ENCODE results near the gene GCNT2. TPM values are rescaled to one million over a fixed set of nuclear protein-coding genes. Genes with fewer than 3 reads are reported as not detected.

Gene GCNT2
- total RNA-seq, 1 donor from 2014 or later: 21.2 TPM

DNA sequence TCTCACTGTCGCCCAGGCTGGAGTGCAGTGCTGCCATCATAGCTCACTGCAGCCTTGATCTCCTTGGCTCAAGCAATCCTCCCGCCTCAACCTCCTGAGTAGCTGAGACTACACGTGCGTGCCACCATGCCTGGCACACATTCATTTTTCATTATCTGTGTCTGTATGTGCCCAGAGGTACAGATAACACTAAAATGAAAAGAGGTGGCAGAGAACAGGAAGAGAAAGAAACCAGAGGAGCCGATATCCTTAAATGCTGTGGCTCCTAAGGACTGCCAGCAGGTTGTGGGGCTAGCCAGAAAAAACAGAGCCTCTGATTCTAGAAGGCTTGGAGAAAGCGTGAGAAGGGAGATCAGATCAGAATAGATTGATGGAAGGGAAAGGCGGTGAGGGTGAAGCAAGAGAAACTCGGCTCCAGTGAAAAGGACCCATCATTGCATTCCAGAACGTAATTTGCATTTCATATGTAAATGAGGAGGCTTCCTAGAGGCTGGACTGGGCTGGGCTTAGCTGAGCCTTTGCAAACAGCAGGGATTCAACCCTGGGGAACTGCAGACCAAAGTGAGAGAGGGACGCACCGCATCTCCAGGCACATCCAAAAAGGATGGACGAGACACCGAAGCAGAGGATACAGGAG, 64.2 kb downstream of the GCNT2 start:
- TF ChIP-seq CTCF (conservative IDR thresholded peaks at IDR 0.05): no peak
- Mint-ChIP-seq H3K27ac (peak overlapping the region; percentile 77), H3K27me3 (peaks cover 18% of the 10 kb centered on the region), H3K36me3 (no peaks in the 10 kb centered on the region), H3K4me3 (peak overlapping the region; percentile 85), H3K9me3 (no peaks in the 10 kb centered on the region), H3K4me1 (ENCODE audit: unreplicated experiment) (peaks cover 48% of the 10 kb centered on the region)
- no peak for DNase-seq (ENCODE audit: extremely low spot score, unreplicated experiment)

- Mint-ChIP-seq H3K27me3 (peaks cover 18% of the 10 kb centered on the region), H3K27ac (peak overlapping the region; percentile 77), H3K9me3 (no peaks in the 10 kb centered on the region), H3K4me1 (ENCODE audit: unreplicated experiment) (peaks cover 41% of the 10 kb centered on the region), H3K4me3 (peak overlapping the region; percentile 85), H3K36me3 (no peaks in the 10 kb centered on the region)
- no peak for TF ChIP-seq CTCF (conservative IDR thresholded peaks at IDR 0.05)
- no peak for DNase-seq (ENCODE audit: extremely low spot score, unreplicated experiment)
Observed at GRCh38 chr6:10586302-10586701, 65.2 kb downstream of the GCNT2 start.

DNA sequence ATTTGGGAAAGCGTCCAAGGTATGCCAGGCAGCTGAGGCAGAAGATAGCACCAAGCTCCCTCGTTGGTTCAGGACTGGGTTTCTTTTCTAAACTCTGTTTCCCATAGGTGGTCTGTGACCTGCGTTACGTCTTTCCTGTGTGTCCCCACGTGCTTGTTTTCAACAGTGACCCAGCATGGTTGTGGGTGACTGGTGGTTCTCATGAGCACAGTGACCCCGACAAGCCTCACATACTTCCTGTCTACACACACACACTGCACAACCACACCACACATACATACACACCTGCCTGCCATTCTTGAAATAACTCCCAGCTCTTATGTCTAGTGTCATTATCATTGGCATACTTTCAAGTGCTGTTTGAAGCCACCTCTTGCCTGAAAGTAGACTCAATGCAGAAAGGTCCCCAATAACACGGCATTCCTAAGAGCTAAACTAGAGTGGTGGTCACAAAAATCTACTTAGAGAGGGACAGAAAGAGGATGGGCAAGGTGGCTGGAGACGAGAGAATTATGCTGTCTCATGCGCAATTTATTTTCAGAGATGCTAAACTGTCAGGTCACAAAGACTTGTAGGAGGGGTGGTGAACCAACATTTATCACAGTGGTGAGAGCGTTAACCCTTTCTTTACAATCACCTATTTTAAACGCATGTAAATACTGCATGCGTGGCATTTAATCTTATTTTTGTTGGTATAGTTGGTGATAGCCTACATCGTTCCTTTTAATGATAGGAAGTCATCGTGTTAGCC, 66.7 kb downstream of the GCNT2 start:
- no peak for TF ChIP-seq CTCF (conservative IDR thresholded peaks at IDR 0.05)
- Mint-ChIP-seq H3K27ac (no peak overlapping the region), H3K27me3 (peaks cover 18% of the 10 kb centered on the region), H3K9me3 (no peaks in the 10 kb centered on the region), H3K4me3 (no peak overlapping the region), H3K4me1 (ENCODE audit: unreplicated experiment) (peaks cover 34% of the 10 kb centered on the region), H3K36me3 (no peaks in the 10 kb centered on the region)
- DNase-seq (ENCODE audit: extremely low spot score, unreplicated experiment): no peak

DNA sequence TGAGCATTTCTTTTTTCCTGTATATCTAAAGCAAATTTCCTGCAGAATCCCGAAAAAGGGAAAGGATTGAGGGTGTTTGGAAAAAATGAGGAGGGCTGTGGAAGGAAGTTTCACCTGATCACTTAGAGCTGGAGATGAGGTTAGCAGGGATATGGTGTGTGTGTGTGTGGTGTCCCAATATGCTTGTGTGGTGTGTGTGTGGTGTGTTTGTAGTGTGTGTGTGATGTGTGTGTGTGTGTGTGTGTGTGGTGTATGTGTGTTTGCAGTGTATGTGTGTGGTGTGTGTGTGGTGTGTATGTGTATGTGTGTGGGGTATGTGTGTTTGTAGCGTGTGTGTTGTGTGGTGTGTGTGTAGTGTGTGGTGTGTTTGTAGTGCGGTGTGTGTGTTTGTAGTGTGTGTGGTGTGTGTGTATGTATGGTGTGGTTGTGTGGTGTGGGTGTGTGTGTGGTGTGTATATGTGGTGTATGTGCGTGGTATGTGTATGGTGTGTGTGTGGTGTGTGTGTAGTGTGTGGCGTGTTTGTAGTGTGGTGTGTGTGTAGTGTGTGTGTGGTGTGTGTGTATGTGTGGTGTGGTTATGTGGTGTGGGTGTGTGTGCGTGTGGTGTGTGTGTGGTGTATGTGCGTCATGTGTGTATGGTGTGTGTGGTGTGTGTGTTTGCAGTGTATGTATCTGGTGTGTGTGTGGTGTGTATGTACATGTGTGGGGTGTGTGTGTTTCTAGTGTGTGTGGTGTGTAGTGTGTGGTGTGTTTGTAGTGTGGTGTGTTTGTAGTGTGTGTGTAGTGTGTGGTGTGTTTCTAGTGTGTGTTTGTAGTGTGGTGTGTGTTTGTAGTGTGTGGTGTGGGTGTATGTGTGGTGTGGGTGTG, 67.6 kb downstream of the GCNT2 start:
- Mint-ChIP-seq H3K9me3 (no peaks in the 10 kb centered on the region), H3K27ac (no peak overlapping the region), H3K4me3 (no peak overlapping the region), H3K4me1 (ENCODE audit: unreplicated experiment) (peaks cover 24% of the 10 kb centered on the region), H3K27me3 (peaks cover 18% of the 10 kb centered on the region), H3K36me3 (no peaks in the 10 kb centered on the region)
- TF ChIP-seq CTCF (conservative IDR thresholded peaks at IDR 0.05): no peak
- no peak for DNase-seq (ENCODE audit: extremely low spot score, unreplicated experiment)

DNA sequence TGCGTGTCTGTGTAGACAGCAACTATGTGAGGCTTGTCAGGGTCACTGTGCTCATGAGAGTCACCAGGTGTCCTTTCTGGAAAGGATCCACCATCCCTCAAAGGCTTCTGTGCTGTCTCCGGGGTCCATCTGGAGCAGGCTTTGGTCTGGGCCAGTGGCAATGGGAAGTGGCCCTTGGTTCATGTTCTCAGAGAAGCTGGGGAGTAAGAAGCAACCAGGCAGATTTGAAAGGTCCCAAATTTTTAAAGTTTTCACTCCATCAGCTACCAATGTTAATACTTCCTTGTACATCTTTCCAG, 68.2 kb downstream of the GCNT2 start:
- H3K9me3 Mint-ChIP-seq: no peaks in the 10 kb centered on the region
- H3K36me3 Mint-ChIP-seq: no peaks in the 10 kb centered on the region
- no peak overlapping the region for H3K4me3 Mint-ChIP-seq
- H3K4me1 Mint-ChIP-seq (ENCODE audit: unreplicated experiment): peaks cover 18% of the 10 kb centered on the region
- H3K27me3 Mint-ChIP-seq: peaks cover 17% of the 10 kb centered on the region
- no peak for DNase-seq (ENCODE audit: extremely low spot score, unreplicated experiment)
- H3K27ac Mint-ChIP-seq: no peak overlapping the region
- no peak for TF ChIP-seq CTCF (conservative IDR thresholded peaks at IDR 0.05)

Data from type B pancreatic cell (in vitro differentiated cells).